ENCODE measurements around the gene AOAH.

AOAH gene

GRCh38 chr7:36692456-36692855 lies 31.8 kb downstream of the AOAH start:
- TF ChIP-seq EZH2phosphoT487 (IDR thresholded peaks at IDR 0.05; ENCODE audit: borderline replicate concordance, low read length) (no peak), CTCF (IDR thresholded peaks at IDR 0.05; ENCODE audit: low read depth, low read length, poor library complexity, severe bottlenecking) (no peak)

GRCh38 chr7:36691983-36692382 lies 32.3 kb downstream of the AOAH start:
- no peaks in the 10 kb centered on the region for H3K9me2 ChIP-seq (replicated peaks; ENCODE audit: control insufficient read depth, low read length)
- H4K20me1 ChIP-seq (ENCODE audit: control insufficient read depth, insufficient read depth, low read depth, low read length) = no peaks in the 10 kb centered on the region
- H3K4me1 ChIP-seq (ENCODE audit: control insufficient read depth, low read length) = no peaks in the 10 kb centered on the region
- TF ChIP-seq CTCF (IDR thresholded peaks at IDR 0.05; ENCODE audit: low read depth, low read length, poor library complexity, severe bottlenecking) (no peak), EZH2phosphoT487 (IDR thresholded peaks at IDR 0.05; ENCODE audit: borderline replicate concordance, low read length) (no peak)
- H3K9me3 ChIP-seq (ENCODE audit: control insufficient read depth, insufficient read depth, low read length) = no peaks in the 10 kb centered on the region
- H3K36me3 ChIP-seq (ENCODE audit: control insufficient read depth, low read length) = no peaks in the 10 kb centered on the region
- H3F3A ChIP-seq (ENCODE audit: control insufficient read depth, insufficient read depth) = no peaks in the 10 kb centered on the region
- no peak overlapping the region for H3K27ac ChIP-seq (ENCODE audit: low read depth, low read length)
- H3K79me2 ChIP-seq (ENCODE audit: control insufficient read depth, low read length) = no peaks in the 10 kb centered on the region
- H3K4me2 ChIP-seq (ENCODE audit: low read length) = no peak overlapping the region
- peaks cover 3% of the 10 kb centered on the region; the same call in 1 of the 2 replicates for H3K27me3 ChIP-seq (ENCODE audit: control insufficient read depth, low read length)
- no peak overlapping the region for H3K4me3 ChIP-seq (ENCODE audit: low read length)

More at GRCh38 chr7:36692456-36692855, 31.8 kb downstream of the AOAH start:
- no peak overlapping the region for H3K4me3 ChIP-seq (ENCODE audit: low read length)
- H3K36me3 ChIP-seq (ENCODE audit: control insufficient read depth, low read length) = no peaks in the 10 kb centered on the region
- H3K79me2 ChIP-seq (ENCODE audit: control insufficient read depth, low read length) = no peaks in the 10 kb centered on the region
- H4K20me1 ChIP-seq (ENCODE audit: control insufficient read depth, insufficient read depth, low read depth, low read length) = no peaks in the 10 kb centered on the region
- H3K4me1 ChIP-seq (ENCODE audit: control insufficient read depth, low read length) = no peaks in the 10 kb centered on the region
- peaks cover 3% of the 10 kb centered on the region; the same call in 1 of the 2 replicates for H3K27me3 ChIP-seq (ENCODE audit: control insufficient read depth, low read length)
- no peaks in the 10 kb centered on the region for H3F3A ChIP-seq (ENCODE audit: control insufficient read depth, insufficient read depth)
- no peaks in the 10 kb centered on the region for H3K9me3 ChIP-seq (ENCODE audit: control insufficient read depth, insufficient read depth, low read length)
- no peak overlapping the region for H3K4me2 ChIP-seq (ENCODE audit: low read length)
- H3K9me2 ChIP-seq (replicated peaks; ENCODE audit: control insufficient read depth, low read length) = no peaks in the 10 kb centered on the region
- H3K27ac ChIP-seq (ENCODE audit: low read depth, low read length) = no peak overlapping the region

GRCh38 chr7:36690514-36691187 lies 33.6 kb downstream of the AOAH start:
- TF ChIP-seq EZH2phosphoT487 (IDR thresholded peaks at IDR 0.05; ENCODE audit: borderline replicate concordance, low read length) (no peak), CTCF (IDR thresholded peaks at IDR 0.05; ENCODE audit: low read depth, low read length, poor library complexity, severe bottlenecking) (no peak)
- Histone ChIP-seq H3K4me1 (ENCODE audit: control insufficient read depth, low read length) (no peaks in the 10 kb centered on the region), H3K27me3 (ENCODE audit: control insufficient read depth, low read length) (peaks cover 8% of the 10 kb centered on the region), H3K4me3 (ENCODE audit: low read length) (no peak overlapping the region), H3K9me2 (replicated peaks; ENCODE audit: control insufficient read depth, low read length) (no peaks in the 10 kb centered on the region), H3K4me2 (ENCODE audit: low read length) (no peak overlapping the region), H4K20me1 (ENCODE audit: control insufficient read depth, insufficient read depth, low read depth, low read length) (no peaks in the 10 kb centered on the region), H3F3A (ENCODE audit: control insufficient read depth, insufficient read depth) (no peaks in the 10 kb centered on the region), H3K79me2 (ENCODE audit: control insufficient read depth, low read length) (no peaks in the 10 kb centered on the region), H3K9me3 (ENCODE audit: control insufficient read depth, insufficient read depth, low read length) (no peaks in the 10 kb centered on the region), H3K36me3 (ENCODE audit: control insufficient read depth, low read length) (no peaks in the 10 kb centered on the region), H3K27ac (ENCODE audit: low read depth, low read length) (no peak overlapping the region)

Measured in DOHH2 (cell line).